Measurements from ENCODE around the gene TBK1.

The TBK1 gene

GRCh38 chr12:64452559-64453329, 824 bp downstream of the TBK1 start:
- DNase-seq (ENCODE audit: low read depth) = peak; percentile 77

- no peak for DNase-seq (ENCODE audit: low read depth)
These were observed 3.6 kb downstream of the TBK1 start for GRCh38 chr12:64455506-64455905.

GRCh38 chr12:64456119-64456518, 4.2 kb downstream of the TBK1 start:
- DNase-seq (ENCODE audit: low read depth) = no peak

GRCh38 chr12:64457032-64457431, 5.1 kb downstream of the TBK1 start:
- DNase-seq (ENCODE audit: low read depth) = no peak

DNA sequence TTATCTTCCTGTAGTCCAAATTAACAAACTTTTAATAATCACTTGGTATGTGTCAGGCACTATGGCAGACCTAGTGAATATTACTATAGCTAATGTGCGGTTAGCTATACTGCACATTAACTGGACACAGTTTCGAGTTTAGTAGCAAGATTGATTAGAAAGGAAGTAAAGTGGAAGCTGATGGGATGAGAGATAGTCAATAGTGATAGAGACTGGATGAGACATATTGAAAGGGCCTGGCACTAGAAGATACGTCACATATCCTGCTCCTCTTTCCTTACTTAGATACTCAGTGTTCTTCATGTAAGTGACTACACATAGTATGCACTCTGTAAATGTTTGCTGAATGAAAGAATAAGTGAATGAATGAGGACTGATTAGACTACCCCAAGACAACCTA, 5.5 kb downstream of the TBK1 start:
- DNase-seq (ENCODE audit: low read depth) = no peak

DNA sequence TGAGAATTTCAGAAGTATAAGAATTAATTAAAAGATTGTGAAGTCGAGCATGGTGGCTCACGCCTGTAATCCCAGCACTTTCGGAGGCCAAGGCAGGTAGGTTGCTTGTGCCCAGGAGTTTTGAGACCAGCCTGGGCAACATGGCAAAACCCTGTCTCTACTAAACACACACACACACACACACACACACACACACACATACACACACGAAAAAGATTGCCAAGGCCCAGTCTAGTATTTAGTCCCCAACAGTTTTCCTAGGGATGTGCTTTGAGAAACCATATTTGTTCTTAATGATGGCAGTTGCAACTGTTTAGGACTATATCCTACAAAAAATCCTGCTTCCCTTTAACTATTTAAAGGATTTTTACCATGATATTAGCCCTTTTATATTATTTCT, 6.0 kb downstream of the TBK1 start:
- no peak for DNase-seq (ENCODE audit: low read depth)

DNA sequence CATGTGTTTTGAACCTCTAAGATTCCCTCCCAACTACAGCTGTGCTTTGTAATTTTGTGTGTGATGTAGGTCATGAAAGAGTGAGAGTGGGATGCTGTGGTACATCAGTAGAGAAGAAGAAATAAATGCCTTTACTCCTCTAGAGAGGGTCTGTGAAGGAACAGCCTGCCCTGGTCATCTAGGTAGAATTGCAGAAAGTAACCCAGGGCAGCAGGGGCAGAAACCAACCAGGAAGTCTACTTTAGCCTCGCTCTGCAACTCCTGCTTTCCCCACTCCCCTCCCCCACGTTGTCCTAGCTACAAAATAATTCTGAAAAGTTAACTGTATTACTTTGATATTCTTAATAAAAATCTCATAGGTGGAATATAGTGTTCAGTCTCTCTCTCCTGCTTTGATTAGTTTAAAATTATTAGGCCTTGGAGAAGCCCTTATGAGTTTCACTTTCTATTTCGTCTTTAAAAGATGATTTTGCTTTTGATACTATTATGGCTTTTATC, 7.5 kb downstream of the TBK1 start:
- no peak for DNase-seq (ENCODE audit: low read depth)

DNA sequence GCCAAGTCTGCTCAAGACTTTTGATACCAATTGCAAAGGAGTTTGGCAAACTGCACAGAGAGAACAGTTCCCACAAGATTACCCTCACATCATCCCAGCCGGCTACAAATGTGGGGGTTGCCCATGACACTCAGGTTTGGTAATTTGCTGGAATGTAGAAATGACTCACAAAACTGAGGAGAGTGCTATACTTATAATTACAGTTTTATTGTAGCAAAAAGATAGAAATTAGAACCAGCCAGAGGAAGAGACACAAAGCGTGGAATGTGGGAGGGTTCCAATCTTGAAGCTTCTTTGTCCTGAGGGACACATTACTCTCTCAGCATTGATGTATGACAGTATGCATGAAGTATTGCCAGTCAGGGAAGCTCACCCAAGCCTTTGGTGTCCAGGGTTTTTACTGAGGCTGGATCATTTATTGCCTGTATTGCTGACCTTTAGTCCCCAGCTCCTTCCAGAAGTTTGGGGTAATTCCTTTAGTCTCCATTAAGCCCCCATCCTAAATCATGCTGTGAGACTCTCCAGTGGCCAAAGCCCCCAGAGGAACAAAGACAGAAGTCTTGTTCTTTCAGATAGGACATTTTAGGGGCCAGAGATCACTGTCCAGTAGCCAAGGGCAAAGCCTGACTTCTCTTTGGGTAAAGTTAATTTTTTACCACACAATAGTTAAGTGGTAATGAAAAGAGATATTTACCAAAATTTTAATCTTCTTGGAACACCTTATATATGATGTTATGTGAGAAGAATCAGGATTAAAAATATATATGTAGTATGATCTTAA, 9.9 kb downstream of the TBK1 start:
- no peak for DNase-seq (ENCODE audit: low read depth)

DNA sequence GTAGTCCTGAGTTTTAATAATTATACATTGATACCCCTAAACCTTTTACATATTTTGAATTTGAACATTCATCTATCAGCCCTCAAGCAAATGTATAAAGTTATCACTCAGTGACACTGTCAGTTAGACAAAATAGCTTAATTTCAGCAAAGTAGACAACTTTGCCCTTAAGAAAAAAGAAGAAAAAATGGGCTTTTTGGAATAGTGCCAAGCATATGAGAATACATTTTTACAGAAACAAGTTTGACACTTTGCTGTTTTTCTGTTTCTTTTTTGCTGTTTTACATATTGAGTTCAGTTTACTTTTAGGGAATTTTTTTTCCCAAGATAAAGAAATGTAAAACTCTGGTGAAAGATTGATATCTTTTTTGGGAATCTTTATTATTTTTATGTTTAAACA, 14.3 kb downstream of the TBK1 start:
- no peak for DNase-seq (ENCODE audit: low read depth)

DNA sequence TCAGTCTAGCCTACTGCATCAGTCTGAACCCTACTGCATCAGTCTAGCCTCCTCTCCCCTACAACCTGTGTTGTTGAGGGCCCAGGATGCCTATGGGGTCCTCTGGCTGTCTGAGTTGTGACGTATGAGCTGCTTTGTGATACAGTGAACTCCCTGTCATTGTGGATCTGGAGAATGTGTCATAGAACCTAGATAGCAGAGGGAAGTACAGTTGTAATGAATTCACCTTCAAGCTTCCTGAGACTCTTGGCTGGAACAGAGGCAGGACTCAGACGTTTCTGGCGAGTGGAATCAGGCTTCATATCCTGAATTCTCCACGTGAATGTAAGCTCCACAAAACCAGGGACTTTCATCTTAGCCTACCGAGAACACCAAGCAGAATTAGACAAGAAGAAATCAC, 17.0 kb downstream of the TBK1 start:
- no peak for DNase-seq (ENCODE audit: low read depth)

GRCh38 chr12:64469455-64470142, 17.7 kb downstream of the TBK1 start:
- no peak for DNase-seq (ENCODE audit: low read depth)

DNA sequence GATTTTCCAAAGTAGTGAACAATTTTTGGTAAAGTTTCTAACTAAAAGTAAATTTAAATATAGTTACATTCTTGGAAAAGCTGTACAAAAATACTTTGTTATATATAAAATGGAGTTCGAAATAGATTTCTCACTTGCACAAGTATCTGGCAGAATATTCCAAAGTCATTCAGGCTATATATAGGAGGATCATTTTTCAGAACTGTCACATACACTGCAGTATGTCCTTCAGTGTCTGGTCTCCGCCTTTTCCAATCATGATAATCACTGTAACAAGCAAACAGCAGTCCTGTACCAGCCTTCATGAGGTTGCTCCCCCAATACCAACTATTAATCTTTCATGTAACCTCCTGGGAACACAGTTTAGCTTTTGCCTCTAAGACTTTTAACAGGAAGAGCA, 18.6 kb downstream of the TBK1 start:
- DNase-seq (ENCODE audit: low read depth) = no peak

- DNase-seq (ENCODE audit: low read depth) = no peak
These were observed 21.3 kb downstream of the TBK1 start for GRCh38 chr12:64473176-64473575.

GRCh38 chr12:64475518-64475917, 23.6 kb downstream of the TBK1 start:
- DNase-seq (ENCODE audit: low read depth) = no peak

GRCh38 chr12:64476844-64477243, 24.9 kb downstream of the TBK1 start:
- no peak for DNase-seq (ENCODE audit: low read depth)

- no peak for DNase-seq (ENCODE audit: low read depth)
These were observed 26.7 kb downstream of the TBK1 start for GRCh38 chr12:64478661-64479060.

DNA sequence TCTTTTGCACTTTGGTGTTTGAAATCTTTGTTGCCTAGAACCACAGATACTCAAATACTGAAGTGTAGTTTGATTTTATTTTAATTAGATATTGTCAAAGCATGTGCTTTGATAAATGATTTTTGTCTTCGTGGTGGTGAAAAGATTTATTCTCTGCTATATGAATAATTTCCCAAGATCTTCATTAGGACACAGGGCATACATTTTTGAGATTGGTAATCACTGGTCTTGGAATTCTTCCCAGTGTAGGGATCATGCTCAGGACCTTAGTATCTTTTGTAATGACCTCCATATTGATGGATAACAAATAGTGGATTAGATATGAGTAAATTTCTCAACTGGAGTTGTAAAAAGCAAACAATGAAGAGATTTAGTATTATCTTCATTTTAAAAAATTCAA, 28.2 kb downstream of the TBK1 start:
- DNase-seq (ENCODE audit: low read depth) = no peak

- no peak for DNase-seq (ENCODE audit: low read depth)
These were observed 34.7 kb downstream of the TBK1 start for GRCh38 chr12:64486657-64487056.

DNA sequence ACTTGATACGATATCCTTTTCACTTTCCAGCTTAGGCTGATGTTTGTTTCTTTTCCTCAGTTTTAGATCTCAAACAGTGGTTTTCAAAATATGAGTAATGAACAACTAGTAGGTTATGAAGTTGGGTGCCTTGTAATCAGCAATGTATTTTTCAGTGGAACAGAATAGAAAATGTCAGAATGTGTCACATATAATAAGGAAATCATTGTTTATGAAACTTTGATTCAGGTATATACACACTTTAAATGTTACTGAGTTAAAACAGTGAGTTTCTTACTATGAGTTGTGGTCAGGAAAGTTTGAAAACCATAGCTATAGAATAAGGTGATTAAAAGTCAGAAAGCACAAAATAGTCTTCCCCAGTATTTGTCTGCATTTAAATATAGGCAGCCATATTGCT, 39.8 kb downstream of the TBK1 start:
- no peak for DNase-seq (ENCODE audit: low read depth)

- no peak for DNase-seq (ENCODE audit: low read depth)
These were observed 41.6 kb downstream of the TBK1 start for GRCh38 chr12:64493513-64493912.

- no peak for DNase-seq (ENCODE audit: low read depth)
These were observed 43.2 kb downstream of the TBK1 start for GRCh38 chr12:64494998-64495729.

GRCh38 chr12:64496839-64497400, 45.0 kb downstream of the TBK1 start:
- DNase-seq (ENCODE audit: low read depth) = no peak
